GM12878 (cell line): ENCODE data around the gene DDX31. TPM values are rescaled to one million over a fixed set of nuclear protein-coding genes. Genes with fewer than 3 reads are reported as not detected.

Experiments
- ATAC-seq: fragments of 200-7000 bp; cut with Tn5 transposase; 3 replicates; pipeline ENCODE4 v1.9.1; 2020; ENCODE audit warnings: mild to moderate bottlenecking, moderate library complexity
- BruUV-seq: library from RNA; stranded (reverse); fragments of 400-500 nt; replicated peaks from 2 replicates; lab custom pipeline; 2021; lab: Mats Ljungman, UMichigan
- CTCF ChIA-PET: fragments of 300-600 bp; sonication (Branson Sonifier 250); formaldehyde crosslinking; extraction: SDS; loops from one replicate; lab custom pipeline; 2021; ENCODE audit warnings: inconsistent platforms; lab: Yijun Ruan, JAX
- POLR2A ChIA-PET: fragments of 350-600 bp; formaldehyde crosslinking; extraction: SDS; loops from one replicate; lab custom pipeline; 2021; ENCODE audit warnings: inconsistent platforms; lab: Charles Lee
- RAD21 ChIA-PET: fragments of 300-600 bp; sonication (Branson Sonifier 250); formaldehyde crosslinking; loops from one replicate; lab custom pipeline; 2023; ENCODE audit warnings: antibody characterized with exemption; ENCODE audit not compliant: unreplicated experiment; lab: Charles Lee
- SMC1A ChIA-PET: fragments of 300-600 bp; sonication (Branson Sonifier 250); formaldehyde crosslinking; loops from one replicate; lab custom pipeline; 2023; ENCODE audit not compliant: unreplicated experiment, uncharacterized antibody; lab: Charles Lee
- DNase-seq: peaks from one replicate; pipeline ENCODE4 v3.0.0-alpha.2; 2011; ENCODE audit warnings: low read depth, low spot score
- FAIRE-seq: peaks from 3 replicates; lab custom pipeline; 2011; peaks lifted over from hg19 to GRCh38; lab: Jason Lieb, UNC
- H2AFZ ChIP-seq: 2 replicates; pipeline ENCODE4 v1.6.0; 2011; ENCODE audit warnings: low read depth, low read length, control low read depth; ENCODE audit not compliant: control insufficient read depth
- H3K27ac ChIP-seq: 2 replicates; pipeline ENCODE4 v1.5.1; 2011; ENCODE audit warnings: control low read depth; ENCODE audit not compliant: control insufficient read depth, insufficient read depth
- H3K27me3 ChIP-seq, 2 experiments: replicated peaks in 1 of 2; 2 replicates each; pipeline versions ENCODE4 v1.6.0 to v1.6.1; 2011; ENCODE audit warnings: low read length in 1 of 2; ENCODE audit not compliant: control insufficient read depth in 2 of 2, insufficient read depth in 2 of 2
- H3K36me3 ChIP-seq, 2 experiments: 2 replicates each; pipeline ENCODE4 v1.5.1; 2011; ENCODE audit warnings: low read length in 1 of 2; ENCODE audit not compliant: control insufficient read depth in 2 of 2, insufficient read depth in 2 of 2
- H3K4me1 ChIP-seq: 2 replicates; pipeline ENCODE4 v1.6.1; 2011; ENCODE audit warnings: mild to moderate bottlenecking, low read length, moderate library complexity, mixed read lengths; ENCODE audit not compliant: control insufficient read depth, insufficient read depth
- H3K4me2 ChIP-seq: 2 replicates; pipeline ENCODE4 v1.6.0; 2011; ENCODE audit warnings: control low read depth; ENCODE audit not compliant: control insufficient read depth, insufficient read depth
- H3K4me3 ChIP-seq: fragments of 200-600 bp; sonication (generic); 2 replicates; pipeline ENCODE4 v1.5.1; 2016
- H3K79me2 ChIP-seq: 2 replicates; pipeline ENCODE4 v1.6.0; 2011; ENCODE audit warnings: low read length; ENCODE audit not compliant: control insufficient read depth, insufficient read depth
- H3K9ac ChIP-seq: 2 replicates; pipeline ENCODE4 v1.8.0; 2011; ENCODE audit warnings: low read length, control low read depth, mixed read lengths; ENCODE audit not compliant: control insufficient read depth, insufficient read depth
- H3K9me3 ChIP-seq: replicated peaks from 3 replicates; pipeline ENCODE4 v1.5.1; 2011; ENCODE audit warnings: mild to moderate bottlenecking, low read length; ENCODE audit not compliant: control insufficient read depth, insufficient read depth
- H4K20me1 ChIP-seq: 2 replicates; pipeline ENCODE4 v1.6.0; 2011; ENCODE audit not compliant: control insufficient read depth, insufficient read depth
- ATF3 ChIP-seq: IDR thresholded peaks from 2 replicates; pipeline ENCODE4 v1.6.1; 2011; ENCODE audit warnings: low read depth, mild to moderate bottlenecking, low read length, moderate library complexity, borderline replicate concordance; ENCODE audit errors: extremely low read depth
- BCLAF1 ChIP-seq: fragments of 450-650 bp; IDR thresholded peaks from 2 replicates; pipeline ENCODE4 v1.6.1; 2017; ENCODE audit warnings: antibody characterized with exemption, mild to moderate bottlenecking, moderate library complexity
- DPF2 ChIP-seq: fragments of 450-650 bp; IDR thresholded peaks from 2 replicates; pipeline ENCODE4 v1.6.1; 2017; ENCODE audit warnings: mild to moderate bottlenecking
- ETV6 ChIP-seq, 2 experiments: fragments of 450-650 bp in 1 of 2; IDR thresholded peaks in 1 of 2; conservative IDR thresholded peaks in 1 of 2; 2 replicates each; pipeline ENCODE4 v1.6.1; 2014; ENCODE audit warnings: antibody characterized with exemption in 1 of 2, borderline replicate concordance in 1 of 2, low read depth in 1 of 2, mild to moderate bottlenecking in 1 of 2, moderate library complexity in 1 of 2
- FOXM1 ChIP-seq: IDR thresholded peaks from 2 replicates; pipeline ENCODE4 v1.6.1; 2012; ENCODE audit warnings: low read depth, mild to moderate bottlenecking, inconsistent platforms, low read length, moderate library complexity
- GABPA ChIP-seq: IDR thresholded peaks from 2 replicates; pipeline ENCODE4 v1.6.1; 2014; ENCODE audit warnings: antibody characterized with exemption, low read depth, mild to moderate bottlenecking, inconsistent platforms
- HCFC1 ChIP-seq: fragments of 150-350 bp; IDR thresholded peaks from 2 replicates; pipeline ENCODE4 v1.6.1; 2014; ENCODE audit warnings: low read length
- SIN3A ChIP-seq: IDR thresholded peaks from 2 replicates; pipeline ENCODE4 v1.6.1; 2012; ENCODE audit warnings: low read depth, low read length, improper control_type of control experiment
- SUZ12 ChIP-seq: fragments of 200-600 bp; sonication (generic); IDR thresholded peaks from one replicate; pipeline ENCODE4 v1.6.1; 2018; ENCODE audit warnings: antibody characterized with exemption, mild to moderate bottlenecking; ENCODE audit not compliant: unreplicated experiment
- YY1 ChIP-seq: IDR thresholded peaks from 2 replicates; pipeline ENCODE4 v1.6.1; 2011; ENCODE audit warnings: low read depth, mild to moderate bottlenecking, low read length
- WGBS: methylation state at CpG from one replicate; pipeline ENCODE4 v1.1.6; 2016; ENCODE audit warnings: low lambda C conversion rate; ENCODE audit not compliant: insufficient replicate concordance, insufficient coverage; ENCODE audit errors: missing lambda C conversion rate; 5-methylcytosine and 5-hydroxymethylcytosine counted together
- in situ Hi-C: fragments of 300-500 bp; cut with MboI; formaldehyde crosslinking; loops from 9 replicates; pipeline ENCODE4 v1.14.3; 2018; ENCODE audit warnings: mixed read lengths
- intact Hi-C: fragments of 100-400 bp; cut with micrococcal nuclease; formaldehyde crosslinking; loops from one replicate; pipeline ENCODE4 v1.14.2; 2022; ENCODE audit not compliant: unreplicated experiment
- polyA plus RNA-seq, 11 experiments: library from polyadenylated mRNA; depleted of rRNA in 4 of 11; unstranded in 6 of 11; stranded (reverse) in 5 of 11; fragments of >200 nt; fragmentation: Nextera tagmentation in 4 of 11; fragmentation: Illumina TruSeq in 1 of 11; extraction: Ambion mirVana in 4 of 11; extraction: Trizol in 1 of 11; gene quantifications; 1 replicate in 1 of 11; 2 replicates in 10 of 11; pipeline versions ENCODE4 v1.2.1 to v1.2.3, GENCODE V29; 2011 to 2016; ENCODE audit warnings: inconsistent platforms in 2 of 11, missing spikeins in 2 of 11, low read depth in 1 of 11
- total RNA-seq, 4 experiments: library from RNA; depleted of rRNA in 3 of 4; stranded (reverse); fragments of >200 nt in 3 of 4; fragmentation: Illumina TruSeq in 1 of 4; extraction: Trizol in 1 of 4; gene quantifications; 2 replicates each; pipeline versions ENCODE4 v1.2.1 to v1.2.3, GENCODE V29; 2013 to 2021
- TF ChIP-seq, protein P1 (sequence below): fragments of 450-650 bp; IDR thresholded peaks from 2 replicates; pipeline ENCODE4 v1.6.1; 2017; ENCODE audit warnings: borderline replicate concordance
- TF ChIP-seq, protein P2 (sequence below): fragments of 450-650 bp; formaldehyde crosslinking; IDR thresholded peaks from 2 replicates; pipeline ENCODE4 v1.5.0; 2022; ENCODE audit warnings: mild to moderate bottlenecking, missing genetic modification characterization
- TF ChIP-seq, protein P3 (sequence below): fragments of 450-650 bp; IDR thresholded peaks from 2 replicates; pipeline ENCODE4 v1.6.1; 2018; ENCODE audit warnings: borderline replicate concordance, mild to moderate bottlenecking; ENCODE audit not compliant: partially characterized antibody

DDX31 gene
- total and polyA plus RNA-seq, 10 of the 15 experiments (the other 5 are each of a cell fraction or from before 2014, with no cell fraction given): 12.1 to 30.8 (median 20.8) TPM

DNA sequence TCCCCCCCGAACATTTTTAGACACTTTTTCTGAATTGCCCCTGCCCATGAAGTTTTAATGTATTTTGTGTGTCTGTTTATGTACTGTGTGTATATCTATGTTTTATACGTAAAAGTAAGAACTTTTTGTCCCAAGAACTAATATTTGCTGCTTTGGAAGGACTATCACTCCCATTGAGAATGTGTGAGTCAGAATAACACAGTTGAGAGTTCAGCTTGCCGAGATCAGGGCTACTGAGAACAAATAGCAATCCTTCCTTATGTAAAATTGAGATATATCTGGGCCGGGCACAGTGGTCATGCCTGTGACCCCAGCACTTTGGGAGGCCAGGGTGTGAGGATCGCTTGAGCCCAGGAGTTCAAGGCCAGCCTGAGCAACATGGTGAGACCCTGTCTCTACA, 11.8 kb upstream of the DDX31 start:
- H3K4me1 ChIP-seq: peaks cover 10% of the 10 kb centered on the region
- in situ Hi-C loops: no loop called here
- H3K4me2 ChIP-seq: no peak overlapping the region
- H3K27me3 ChIP-seq: no peaks in the 10 kb centered on the region
- POLR2A ChIA-PET: interaction anchor here (0.6 to 0.7 kb wide), 2 partner anchors 8 to 1291 kb away, joined by 3 to 4 read pairs; no protein-coding TSS in a partner anchor
- FAIRE-seq: no peak
- 88% methylated on average over 5 of the region's 5 CpGs for WGBS
- SMC1A ChIA-PET: interaction anchor here (0.6 kb wide), 1 partner anchor 158 kb away, joined by 3 read pairs; no protein-coding TSS in a partner anchor
- peaks cover 42% of the 10 kb centered on the region for H3K79me2 ChIP-seq
- no peak overlapping the region for H3K27ac ChIP-seq
- no peaks in the 10 kb centered on the region for H4K20me1 ChIP-seq
- no peak overlapping the region for H2AFZ ChIP-seq
- BruUV-seq: no TSS peak
- DNase-seq: no peak
- intact Hi-C loops: no loop called here
- no peak overlapping the region for H3K9ac ChIP-seq
- RAD21 ChIA-PET: no interaction called here
- H3K4me3 ChIP-seq: no peak overlapping the region
- CTCF ChIA-PET: interaction anchor here (1.1 kb wide), 1 partner anchor 12 kb away, joined by 5 read pairs; no protein-coding TSS in a partner anchor
- no peak for ATAC-seq
- peaks cover 19 to 36% of the 10 kb centered on the region in 2 experiments for H3K36me3 ChIP-seq
- H3K9me3 ChIP-seq: no peaks in the 10 kb centered on the region
- no peak for TF ChIP-seq ATF3
- TF ChIP-seq YY1: no peak
- TF ChIP-seq HCFC1: no peak
- TF ChIP-seq ETV6 (conservative IDR thresholded peaks at IDR 0.05 in 1 of 2, IDR thresholded peaks at IDR 0.05 in 1 of 2; ENCODE audit: borderline replicate concordance in 1 of 2, low read depth in 1 of 2): no peak
- TF ChIP-seq, protein P1, sequence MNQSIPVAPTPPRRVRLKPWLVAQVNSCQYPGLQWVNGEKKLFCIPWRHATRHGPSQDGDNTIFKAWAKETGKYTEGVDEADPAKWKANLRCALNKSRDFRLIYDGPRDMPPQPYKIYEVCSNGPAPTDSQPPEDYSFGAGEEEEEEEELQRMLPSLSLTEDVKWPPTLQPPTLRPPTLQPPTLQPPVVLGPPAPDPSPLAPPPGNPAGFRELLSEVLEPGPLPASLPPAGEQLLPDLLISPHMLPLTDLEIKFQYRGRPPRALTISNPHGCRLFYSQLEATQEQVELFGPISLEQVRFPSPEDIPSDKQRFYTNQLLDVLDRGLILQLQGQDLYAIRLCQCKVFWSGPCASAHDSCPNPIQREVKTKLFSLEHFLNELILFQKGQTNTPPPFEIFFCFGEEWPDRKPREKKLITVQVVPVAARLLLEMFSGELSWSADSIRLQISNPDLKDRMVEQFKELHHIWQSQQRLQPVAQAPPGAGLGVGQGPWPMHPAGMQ: no peak
- no peak for TF ChIP-seq DPF2
- no peak for TF ChIP-seq SUZ12
- TF ChIP-seq BCLAF1: no peak
- TF ChIP-seq, protein P2, sequence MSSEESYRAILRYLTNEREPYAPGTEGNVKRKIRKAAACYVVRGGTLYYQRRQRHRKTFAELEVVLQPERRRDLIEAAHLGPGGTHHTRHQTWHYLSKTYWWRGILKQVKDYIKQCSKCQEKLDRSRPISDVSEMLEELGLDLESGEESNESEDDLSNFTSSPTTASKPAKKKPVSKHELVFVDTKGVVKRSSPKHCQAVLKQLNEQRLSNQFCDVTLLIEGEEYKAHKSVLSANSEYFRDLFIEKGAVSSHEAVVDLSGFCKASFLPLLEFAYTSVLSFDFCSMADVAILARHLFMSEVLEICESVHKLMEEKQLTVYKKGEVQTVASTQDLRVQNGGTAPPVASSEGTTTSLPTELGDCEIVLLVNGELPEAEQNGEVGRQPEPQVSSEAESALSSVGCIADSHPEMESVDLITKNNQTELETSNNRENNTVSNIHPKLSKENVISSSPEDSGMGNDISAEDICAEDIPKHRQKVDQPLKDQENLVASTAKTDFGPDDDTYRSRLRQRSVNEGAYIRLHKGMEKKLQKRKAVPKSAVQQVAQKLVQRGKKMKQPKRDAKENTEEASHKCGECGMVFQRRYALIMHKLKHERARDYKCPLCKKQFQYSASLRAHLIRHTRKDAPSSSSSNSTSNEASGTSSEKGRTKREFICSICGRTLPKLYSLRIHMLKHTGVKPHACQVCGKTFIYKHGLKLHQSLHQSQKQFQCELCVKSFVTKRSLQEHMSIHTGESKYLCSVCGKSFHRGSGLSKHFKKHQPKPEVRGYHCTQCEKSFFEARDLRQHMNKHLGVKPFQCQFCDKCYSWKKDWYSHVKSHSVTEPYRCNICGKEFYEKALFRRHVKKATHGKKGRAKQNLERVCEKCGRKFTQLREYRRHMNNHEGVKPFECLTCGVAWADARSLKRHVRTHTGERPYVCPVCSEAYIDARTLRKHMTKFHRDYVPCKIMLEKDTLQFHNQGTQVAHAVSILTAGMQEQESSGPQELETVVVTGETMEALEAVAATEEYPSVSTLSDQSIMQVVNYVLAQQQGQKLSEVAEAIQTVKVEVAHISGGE (CRISPR knock-in tag): no peak
- TF ChIP-seq GABPA: no peak
- TF ChIP-seq, protein P3, sequence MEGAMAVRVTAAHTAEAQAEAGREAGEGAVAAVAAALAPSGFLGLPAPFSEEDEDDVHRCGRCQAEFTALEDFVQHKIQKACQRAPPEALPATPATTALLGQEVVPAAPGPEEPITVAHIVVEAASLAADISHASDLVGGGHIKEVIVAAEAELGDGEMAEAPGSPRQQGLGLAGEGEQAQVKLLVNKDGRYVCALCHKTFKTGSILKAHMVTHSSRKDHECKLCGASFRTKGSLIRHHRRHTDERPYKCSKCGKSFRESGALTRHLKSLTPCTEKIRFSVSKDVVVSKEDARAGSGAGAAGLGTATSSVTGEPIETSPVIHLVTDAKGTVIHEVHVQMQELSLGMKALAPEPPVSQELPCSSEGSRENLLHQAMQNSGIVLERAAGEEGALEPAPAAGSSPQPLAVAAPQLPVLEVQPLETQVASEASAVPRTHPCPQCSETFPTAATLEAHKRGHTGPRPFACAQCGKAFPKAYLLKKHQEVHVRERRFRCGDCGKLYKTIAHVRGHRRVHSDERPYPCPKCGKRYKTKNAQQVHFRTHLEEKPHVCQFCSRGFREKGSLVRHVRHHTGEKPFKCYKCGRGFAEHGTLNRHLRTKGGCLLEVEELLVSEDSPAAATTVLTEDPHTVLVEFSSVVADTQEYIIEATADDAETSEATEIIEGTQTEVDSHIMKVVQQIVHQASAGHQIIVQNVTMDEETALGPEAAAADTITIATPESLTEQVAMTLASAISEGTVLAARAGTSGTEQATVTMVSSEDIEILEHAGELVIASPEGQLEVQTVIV: no peak
- no peak for TF ChIP-seq SIN3A
- TF ChIP-seq FOXM1: no peak
